Endodermal cell (in vitro differentiated cells): ENCODE measurements around the gene CCDC102A. TPM values are rescaled to one million over a fixed set of nuclear protein-coding genes. Genes with fewer than 3 reads are reported as not detected.

Experiments used
- DNase-seq: peaks from one replicate; pipeline ENCODE4 v3.0.0-alpha.2; 2017
- H3K27ac ChIP-seq: 2 replicates; pipeline ENCODE4 v1.5.1; 2013; ENCODE audit warnings: mild to moderate bottlenecking, low read depth, low read length, moderate library complexity
- H3K27me3 ChIP-seq: 2 replicates; pipeline ENCODE4 v1.6.1; 2013; ENCODE audit warnings: mild to moderate bottlenecking, low read length, moderate library complexity; ENCODE audit not compliant: insufficient read depth, control insufficient read depth, poor library complexity, severe bottlenecking
- H3K36me3 ChIP-seq: 2 replicates; pipeline ENCODE4 v1.7.0; 2013; ENCODE audit warnings: mild to moderate bottlenecking, low read length, moderate library complexity; ENCODE audit not compliant: control insufficient read depth, insufficient read depth
- H3K4me1 ChIP-seq: one replicate; pipeline ENCODE4 v1.7.0; 2013; ENCODE audit warnings: low read length; ENCODE audit not compliant: control insufficient read depth, insufficient read depth
- H3K4me3 ChIP-seq: 2 replicates; pipeline ENCODE4 v1.5.1; 2013; ENCODE audit warnings: mild to moderate bottlenecking, low read length, moderate library complexity
- H3K9ac ChIP-seq: 2 replicates; pipeline ENCODE4 v1.6.1; 2013; ENCODE audit warnings: mild to moderate bottlenecking, low read length, moderate library complexity; ENCODE audit not compliant: poor library complexity, severe bottlenecking; ENCODE audit errors: extremely low read depth
- H3K9me3 ChIP-seq: 2 replicates; pipeline ENCODE4 v1.6.1; 2013; ENCODE audit warnings: mild to moderate bottlenecking, low read length, moderate library complexity; ENCODE audit not compliant: control insufficient read depth
- H3K27ac Mint-ChIP-seq: 2 replicates; pipeline ENCODE4 v1.8.0; 2020; ENCODE audit warnings: mixed read lengths
- H3K27me3 Mint-ChIP-seq: 2 replicates; pipeline ENCODE4 v1.8.0; 2021; ENCODE audit warnings: mild to moderate bottlenecking, mixed read lengths; ENCODE audit not compliant: insufficient read depth
- H3K36me3 Mint-ChIP-seq: 2 replicates; pipeline ENCODE4 v1.8.0; 2020; ENCODE audit warnings: low read depth, mixed read lengths
- H3K4me1 Mint-ChIP-seq: 2 replicates; pipeline ENCODE4 v1.8.0; 2020; ENCODE audit warnings: mixed read lengths
- H3K4me3 Mint-ChIP-seq: 2 replicates; pipeline ENCODE4 v1.8.0; 2020; ENCODE audit warnings: mild to moderate bottlenecking, moderate library complexity, mixed read lengths
- H3K9me3 Mint-ChIP-seq: 2 replicates; pipeline ENCODE4 v1.8.0; 2020; ENCODE audit warnings: mild to moderate bottlenecking, mixed read lengths
- CTCF ChIP-seq: fragments of 200-600 bp; sonication (generic); conservative IDR thresholded peaks from 2 replicates; pipeline ENCODE4 v1.5.0; 2021; ENCODE audit warnings: antibody characterized with exemption, mild to moderate bottlenecking
- WGBS, 2 experiments: methylation state at CpG; one replicate each; pipeline versions ENCODE4 v1.1.5 to v1.1.7; 2013; ENCODE audit warnings: missing lambda C conversion rate in 2 of 2, mixed read lengths in 1 of 2; ENCODE audit not compliant: insufficient coverage in 1 of 2, insufficient read length in 1 of 2; 5-methylcytosine and 5-hydroxymethylcytosine counted together
- total RNA-seq, 2 donors: library from RNA; stranded (reverse); fragmentation: NEBNext Ultra II Directional in 1 of 2; extraction: Animal tissue kit (Norgen Biotek cat#: 25700) in 1 of 2; gene quantifications; 2 replicates in 1 of 2; 3 replicates in 1 of 2; pipeline ENCODE4 v1.2.1, GENCODE V29; 2021

Gene CCDC102A
- total RNA-seq, 2 donors from 2014 or later: 6.7 to 9.8 TPM

DNA sequence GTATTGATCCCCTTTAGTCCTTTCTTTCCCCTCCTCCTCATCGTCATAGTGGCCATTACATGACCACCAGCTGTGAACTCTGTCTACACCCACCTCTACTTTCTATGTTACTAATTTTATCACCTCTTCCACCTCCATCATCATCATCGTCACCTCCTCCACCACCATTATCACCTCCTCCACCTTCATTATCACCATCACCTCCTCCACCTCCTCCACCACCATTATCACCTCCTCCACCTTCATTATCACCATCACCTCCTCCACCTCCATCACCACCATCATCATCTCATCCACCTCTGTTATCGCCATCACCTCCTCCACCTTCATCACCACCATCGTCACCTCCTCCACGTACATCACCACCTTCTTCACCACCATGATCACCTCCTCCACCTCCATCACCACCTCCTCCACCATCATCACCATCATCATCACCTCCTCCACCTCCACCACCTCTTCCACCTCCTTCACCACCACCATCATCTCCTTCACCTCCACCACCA lies 31.9 kb upstream of the CCDC102A start:
- H3K27ac ChIP-seq: no peak overlapping the region
- H3K4me1 ChIP-seq: no peaks in the 10 kb centered on the region
- peaks cover 2% of the 10 kb centered on the region for H3K27me3 Mint-ChIP-seq
- H3K9me3 Mint-ChIP-seq: peaks cover 5% of the 10 kb centered on the region
- DNase-seq: no peak
- no peaks in the 10 kb centered on the region for H3K36me3 ChIP-seq
- H3K27me3 ChIP-seq: no peaks in the 10 kb centered on the region
- no peak overlapping the region for H3K4me3 Mint-ChIP-seq
- no peak overlapping the region for H3K9ac ChIP-seq
- no peak overlapping the region for H3K4me3 ChIP-seq
- TF ChIP-seq CTCF: no peak
- no peaks in the 10 kb centered on the region for H3K9me3 ChIP-seq
- no peak overlapping the region for H3K27ac Mint-ChIP-seq
- 93 to 96% methylated on average over 4 to 5 of the region's 5 CpGs for WGBS, 2 experiments
- H3K36me3 Mint-ChIP-seq: peaks cover 19% of the 10 kb centered on the region
- no peaks in the 10 kb centered on the region for H3K4me1 Mint-ChIP-seq

DNA sequence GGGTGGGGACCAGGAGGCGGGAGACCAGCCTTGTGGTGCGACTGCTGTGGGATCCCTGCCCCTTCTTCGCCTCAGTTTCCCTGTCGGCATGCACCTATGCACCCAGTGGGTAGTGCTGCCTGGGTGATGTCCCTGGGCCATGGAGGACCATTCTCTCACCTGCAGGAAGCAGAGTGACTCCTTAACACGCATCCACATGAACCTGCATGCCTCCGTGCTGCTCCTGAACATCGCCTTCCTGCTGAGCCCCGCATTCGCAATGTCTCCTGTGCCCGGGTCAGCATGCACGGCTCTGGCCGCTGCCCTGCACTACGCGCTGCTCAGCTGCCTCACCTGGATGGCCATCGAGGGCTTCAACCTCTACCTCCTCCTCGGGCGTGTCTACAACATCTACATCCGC lies 31.3 kb upstream of the CCDC102A start:
- WGBS, 2 experiments: 94 to 97% methylated on average over 17 to 18 of the region's 18 CpGs
- Histone ChIP-seq H3K9me3 (no peaks in the 10 kb centered on the region), H3K27ac (no peak overlapping the region), H3K36me3 (no peaks in the 10 kb centered on the region), H3K4me1 (no peaks in the 10 kb centered on the region), H3K9ac (no peak overlapping the region), H3K4me3 (no peak overlapping the region), H3K27me3 (no peaks in the 10 kb centered on the region)
- no peak overlapping the region for H3K4me3 Mint-ChIP-seq
- no peak for DNase-seq
- no peak overlapping the region for H3K27ac Mint-ChIP-seq
- H3K9me3 Mint-ChIP-seq: peaks cover 5% of the 10 kb centered on the region
- no peak for TF ChIP-seq CTCF
- H3K36me3 Mint-ChIP-seq: peaks cover 19% of the 10 kb centered on the region
- H3K4me1 Mint-ChIP-seq: no peaks in the 10 kb centered on the region
- H3K27me3 Mint-ChIP-seq: peaks cover 3% of the 10 kb centered on the region

GRCh38 chr16:57566436-57566835 lies 30.1 kb upstream of the CCDC102A start:
- Histone ChIP-seq H3K9ac (no peak overlapping the region), H3K4me1 (no peaks in the 10 kb centered on the region), H3K36me3 (no peaks in the 10 kb centered on the region), H3K4me3 (no peak overlapping the region), H3K9me3 (peaks cover 3% of the 10 kb centered on the region), H3K27ac (no peak overlapping the region), H3K27me3 (no peaks in the 10 kb centered on the region)
- TF ChIP-seq CTCF: no peak
- 94% methylated on average over 3 of the region's 3 CpGs; no CpG with 5 or more reads in 1 of the 2 experiments for WGBS, 2 experiments
- H3K27me3 Mint-ChIP-seq: peaks cover 8% of the 10 kb centered on the region
- DNase-seq: no peak
- H3K9me3 Mint-ChIP-seq: peaks cover 12% of the 10 kb centered on the region
- H3K36me3 Mint-ChIP-seq: peaks cover 19% of the 10 kb centered on the region
- no peaks in the 10 kb centered on the region for H3K4me1 Mint-ChIP-seq
- H3K4me3 Mint-ChIP-seq: no peak overlapping the region
- H3K27ac Mint-ChIP-seq: no peak overlapping the region
